Stimulated activated CD4-positive, alpha-beta T cell treated with anti-CD3 and anti-CD28 coated beads, TNF-alpha, amount 100 ng/mL, for 48 hours (primary cell): Measurements from ENCODE around the gene PITPNC1.
"Not testable (repeated sequence)": the region's sequence is repeated elsewhere in the genome, so short reads cannot be mapped to it uniquely, and the experiment has no call there.

Experiments used
- DNase-seq, 3 donors: peaks; one replicate each; pipeline ENCODE4 v3.0.0-alpha.2; 2020; ENCODE audit warnings: low read depth in 3 of 3

PITPNC1 gene

GRCh38 chr17:67725373-67725791 is 348.3 kb downstream of the PITPNC1 start:
- no peak for DNase-seq

GRCh38 chr17:67725807-67726206 is 348.7 kb downstream of the PITPNC1 start:
- DNase-seq, result no peak

GRCh38 chr17:67727152-67728039 is 350.3 kb downstream of the PITPNC1 start:
- DNase-seq, result not testable (repeated sequence)

- no peak for DNase-seq
Observed at GRCh38 chr17:67729903-67730302, 352.8 kb downstream of the PITPNC1 start.

GRCh38 chr17:67730731-67731130 is 353.6 kb downstream of the PITPNC1 start:
- DNase-seq, result no peak

- no peak for DNase-seq
Observed at GRCh38 chr17:67733449-67733848, 356.4 kb downstream of the PITPNC1 start.

GRCh38 chr17:67737145-67737544 is 360.1 kb downstream of the PITPNC1 start:
- no peak for DNase-seq

- no peak for DNase-seq
Observed at GRCh38 chr17:67742025-67742424, 364.9 kb downstream of the PITPNC1 start.
